Cortex of kidney (tissue), 1 donor: ENCODE results near the gene TMEM250.

Experiments used
- DNase-seq: peaks from one replicate; lab custom pipeline; 2025; lab: John Stamatoyannopoulos, UW

Gene TMEM250

DNA sequence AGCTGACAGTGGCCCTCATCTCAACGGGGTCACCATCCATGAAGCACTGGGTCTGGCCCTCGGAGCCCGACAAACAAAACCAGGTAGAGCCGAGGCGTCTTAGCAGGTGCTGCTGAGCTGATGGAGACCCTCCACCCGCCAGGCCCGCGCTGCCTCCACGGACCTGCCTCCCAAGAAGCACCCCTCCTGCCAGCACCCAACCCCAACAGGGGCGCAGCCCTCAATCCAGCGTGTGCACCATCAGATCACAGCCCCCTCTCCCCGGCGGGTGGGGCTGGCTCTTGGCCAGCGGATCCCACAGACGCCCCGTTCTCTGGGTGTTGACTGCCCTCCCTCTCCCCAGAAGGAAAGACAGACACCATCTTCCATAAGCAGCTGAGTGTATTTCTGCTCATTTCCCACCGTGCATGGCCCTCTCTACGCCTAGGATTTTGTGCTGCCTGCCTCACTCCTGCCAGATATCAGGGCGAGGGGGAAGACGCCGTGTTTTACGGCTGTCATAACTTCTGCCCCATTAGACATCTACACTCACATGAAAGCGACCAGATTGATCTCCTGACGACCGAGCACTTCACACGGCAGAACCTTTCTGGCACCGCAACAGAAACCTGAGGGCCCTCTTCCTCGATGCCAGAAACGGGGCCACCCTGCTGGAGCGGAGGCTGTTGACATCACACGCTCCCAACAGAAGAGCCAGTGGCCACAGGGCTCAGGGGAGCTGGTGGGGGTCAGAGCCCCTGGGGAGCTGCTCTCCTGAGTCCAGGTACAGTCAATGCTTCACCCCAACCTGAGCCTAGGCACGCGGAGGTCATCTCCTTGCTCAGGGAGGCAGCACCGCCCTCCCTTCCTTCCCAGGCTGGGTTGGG, 35.9 kb downstream of the TMEM250 start:
- no peak for DNase-seq

GRCh38 chr9:136081826-136082495, 36.7 kb downstream of the TMEM250 start:
- DNase-seq = no peak

- no peak for DNase-seq
Observed at GRCh38 chr9:136081113-136081825, 37.4 kb downstream of the TMEM250 start.

DNA sequence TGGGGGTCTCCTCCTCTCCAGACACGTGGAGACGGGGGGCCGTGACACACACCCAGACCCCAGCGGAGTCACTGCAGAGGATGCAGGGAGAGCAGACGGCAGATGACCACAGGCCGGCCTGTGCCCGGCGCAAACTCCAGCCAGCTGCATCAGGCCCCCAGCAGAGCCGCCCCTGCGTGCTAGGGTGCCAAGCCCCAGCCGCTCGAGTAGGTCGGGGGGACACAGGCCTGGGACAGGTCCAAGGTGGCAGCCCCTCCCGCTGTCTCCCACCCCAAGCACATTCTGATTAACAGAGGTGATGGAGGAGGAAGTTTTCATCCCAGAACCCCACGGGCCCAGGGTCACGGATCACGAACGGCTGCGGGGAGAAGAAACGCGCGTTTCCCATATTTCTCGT, 38.0 kb downstream of the TMEM250 start:
- DNase-seq = no peak

- DNase-seq = no peak
Observed at GRCh38 chr9:136079916-136080246, 38.8 kb downstream of the TMEM250 start.

DNA sequence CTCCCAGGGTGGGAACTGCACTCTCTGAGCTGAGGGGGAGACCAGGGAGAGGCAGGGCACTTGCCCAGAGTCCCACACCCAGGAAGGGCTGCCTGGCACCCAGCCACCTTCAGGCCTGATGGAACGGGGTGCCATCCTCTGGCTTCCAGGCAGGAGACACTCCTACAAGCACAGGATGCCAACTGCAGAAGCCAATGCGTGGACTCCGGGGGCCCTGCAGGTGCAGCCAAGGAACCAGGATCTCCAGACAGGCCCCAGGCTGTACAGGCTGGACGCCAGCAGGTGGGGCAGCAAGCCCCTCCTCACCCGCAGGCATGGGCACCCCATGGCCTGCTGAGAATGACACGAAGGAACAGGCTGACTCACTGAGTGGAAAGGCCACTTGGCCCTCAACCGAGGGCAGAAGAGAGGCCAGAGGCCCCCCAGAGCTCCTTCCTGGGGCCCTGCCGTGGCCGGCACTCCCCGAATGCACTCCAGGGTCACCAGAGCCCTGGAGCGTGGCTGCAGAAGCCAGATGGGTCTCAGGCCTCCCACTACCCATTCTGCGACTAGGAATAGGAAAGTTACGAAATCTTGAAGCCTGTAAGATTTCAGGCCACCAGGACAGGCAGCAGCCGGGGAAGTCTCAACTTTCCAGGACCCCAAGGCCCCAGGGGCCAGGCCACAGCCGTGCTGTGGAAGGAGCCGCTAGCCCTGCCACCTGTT, 39.3 kb downstream of the TMEM250 start:
- DNase-seq = no peak

GRCh38 chr9:136078498-136079011, 40.1 kb downstream of the TMEM250 start:
- no peak for DNase-seq

GRCh38 chr9:136078024-136078423, 40.7 kb downstream of the TMEM250 start:
- DNase-seq = no peak

DNA sequence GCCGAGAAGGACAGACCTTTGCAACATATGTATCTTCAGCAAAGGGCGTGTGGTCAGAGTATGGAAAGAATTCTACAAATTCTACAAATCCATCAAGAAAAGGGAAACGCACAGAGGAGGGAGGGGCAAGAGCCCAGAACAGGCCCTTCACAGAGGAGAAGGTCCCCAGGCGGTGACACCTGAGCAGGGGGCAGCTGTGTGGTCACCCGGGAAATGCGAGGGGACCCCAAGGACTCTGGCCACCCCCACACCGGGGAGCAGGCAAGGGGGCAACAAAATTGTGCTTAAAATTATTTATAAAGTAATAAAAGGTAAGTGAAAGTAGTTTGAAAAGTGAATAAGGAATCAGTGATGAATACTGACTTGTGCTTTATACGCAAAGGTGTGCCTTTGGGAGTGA, 41.2 kb downstream of the TMEM250 start:
- no peak for DNase-seq

DNA sequence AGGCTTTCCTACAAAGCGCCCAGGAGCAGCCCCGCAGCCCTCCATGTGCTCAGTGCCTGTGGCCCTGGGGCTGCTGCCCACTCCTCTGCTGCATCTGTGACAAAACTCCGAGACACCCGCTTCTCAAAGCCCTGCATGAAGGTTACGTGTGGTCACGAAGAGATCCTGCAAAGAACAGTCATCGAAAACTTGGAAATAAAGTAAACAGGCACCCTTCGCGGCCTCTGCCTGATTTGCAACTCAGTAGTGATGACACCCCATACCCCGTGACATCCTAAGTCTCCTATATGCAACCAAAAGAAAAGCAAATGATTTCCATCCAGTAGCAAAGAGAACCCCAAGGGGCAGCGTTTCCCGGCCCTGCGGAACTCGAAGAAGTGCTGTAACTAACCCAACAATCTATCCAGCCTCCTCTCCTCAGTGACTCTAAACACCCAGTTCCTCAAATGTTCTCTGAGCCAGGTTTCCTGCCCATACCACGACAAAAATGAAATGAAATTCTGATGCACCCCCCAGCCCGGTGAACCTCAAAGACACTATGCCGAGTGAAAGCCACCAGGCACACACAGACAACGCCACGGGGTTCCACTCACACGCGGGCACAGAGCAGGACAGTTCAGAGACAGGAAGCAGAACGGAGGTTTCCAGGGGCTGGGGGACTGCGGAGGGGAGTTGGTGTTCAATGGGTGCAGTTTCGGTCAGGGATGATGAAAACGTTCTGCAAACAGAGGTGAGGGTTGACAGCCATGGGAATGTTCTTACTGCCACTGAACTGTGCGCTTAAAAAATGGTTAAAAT, 42.6 kb downstream of the TMEM250 start:
- DNase-seq = no peak

- DNase-seq = no peak
Observed at GRCh38 chr9:136075134-136075841, 43.4 kb downstream of the TMEM250 start.

GRCh38 chr9:136074706-136075105, 44.0 kb downstream of the TMEM250 start:
- DNase-seq = no peak
